Measurements from ENCODE around the gene SZT2. TPM values are rescaled to one million over a fixed set of nuclear protein-coding genes. Genes with fewer than 3 reads are reported as not detected.

The SZT2 gene
- total RNA-seq, 1 experiment from 2014 or later = 7.0 TPM

Other genes starting within 250 kb of the SZT2 start
- gene EBNA1BP2, start 217.6 kb upstream of the SZT2 start, total RNA-seq (2014; rRNA removed; shearing (Covaris generic)) = 300 and 331 TPM in 2 replicates
- 1.1 and 4.1 TPM in 2 replicates for gene CFAP57, start 217.6 kb upstream of the SZT2 start, total RNA-seq (2014; rRNA removed; shearing (Covaris generic))
- gene TMEM125, start 119.9 kb upstream of the SZT2 start, total RNA-seq (2014; rRNA removed; shearing (Covaris generic)) = not detected in 2 replicates
- gene C1orf210, start 104.3 kb upstream of the SZT2 start, total RNA-seq (2014; rRNA removed; shearing (Covaris generic)) = not detected in 2 replicates
- not detected in 2 replicates for gene TIE1, start 88.9 kb upstream of the SZT2 start, total RNA-seq (2014; rRNA removed; shearing (Covaris generic))
- not detected in 2 replicates for gene MPL, start 52.1 kb upstream of the SZT2 start, total RNA-seq (2014; rRNA removed; shearing (Covaris generic))
- gene CDC20, start 30.9 kb upstream of the SZT2 start, total RNA-seq (2014; rRNA removed; shearing (Covaris generic)) = 263 and 289 TPM in 2 replicates
- 65.2 and 69.7 TPM in 2 replicates for gene ELOVL1, start 21.9 kb upstream of the SZT2 start, total RNA-seq (2014; rRNA removed; shearing (Covaris generic))
- gene MED8, start 99 bp upstream of the SZT2 start, total RNA-seq (2014; rRNA removed; shearing (Covaris generic)) = 36.2 and 42.2 TPM in 2 replicates
- gene HYI, start 64.0 kb downstream of the SZT2 start, total RNA-seq (2014; rRNA removed; shearing (Covaris generic)) = 22.3 and 30.1 TPM in 2 replicates
- 46.6 and 61.3 TPM in 2 replicates for gene PTPRF, start 141.0 kb downstream of the SZT2 start, total RNA-seq (2014; rRNA removed; shearing (Covaris generic))

Data from G401 (cell line).